Suprapubic skin (tissue), 4 donors: ENCODE results near the gene ZBTB40.

Experiments
- CTCF ChIP-seq, 2 donors: fragments of 200-600 bp in 1 of 2; fragments of 450-650 bp in 1 of 2; sonication (generic) in 1 of 2; IDR thresholded peaks; one replicate each; pipeline ENCODE4 v1.5.1; 2016 to 2019; ENCODE audit warnings: antibody characterized with exemption in 2 of 2, mild to moderate bottlenecking in 1 of 2, moderate library complexity in 1 of 2
- EP300 ChIP-seq: sonication (generic); formaldehyde crosslinking; IDR thresholded peaks from one replicate; pipeline ENCODE4 v1.6.1; 2017; ENCODE audit warnings: antibody characterized with exemption
- POLR2AphosphoS5 ChIP-seq, 3 donors: sonication (generic); formaldehyde crosslinking; IDR thresholded peaks; one replicate each; pipeline ENCODE4 v1.6.1; 2017; ENCODE audit warnings: antibody characterized with exemption in 3 of 3

GRCh38 chr1:22569269-22569668 is 117.6 kb downstream of the ZBTB40 start:
- TF ChIP-seq CTCF (IDR thresholded peaks at IDR 0.05) (no peak), EP300 (no peak), POLR2AphosphoS5 (IDR thresholded peaks at IDR 0.05) (no peak)
